AG04450 (cell line): ENCODE measurements around the gene ABLIM2. TPM values are rescaled to one million over a fixed set of nuclear protein-coding genes. Genes with fewer than 3 reads are reported as not detected.

Experiments
- CTCF ChIA-PET: fragments of 300-600, 350-600 bp; formaldehyde crosslinking; extraction: SDS; loops from one replicate; lab custom pipeline; 2022; ENCODE audit warnings: antibody characterized with exemption, inconsistent platforms; lab: Charles Lee
- POLR2A ChIA-PET: fragments of 350-600 bp; formaldehyde crosslinking; extraction: SDS; loops from one replicate; lab custom pipeline; 2021; ENCODE audit warnings: antibody characterized with exemption, inconsistent platforms; lab: Yijun Ruan, JAX
- DNase-seq: peaks from one replicate; pipeline ENCODE4 v3.0.0-alpha.2; 2011; ENCODE audit warnings: low read depth, low spot score
- H3K27ac ChIP-seq: one replicate; pipeline ENCODE4 v1.5.1; 2012; ENCODE audit warnings: low read depth, low read length, control low read depth
- H3K27me3 ChIP-seq: one replicate; pipeline ENCODE4 v1.6.0; 2012; ENCODE audit warnings: low read length; ENCODE audit not compliant: control insufficient read depth, insufficient read depth
- H3K4me3 ChIP-seq: 2 replicates; pipeline ENCODE4 v1.5.1; 2011; ENCODE audit warnings: mild to moderate bottlenecking, low read depth, low read length, control low read depth
- H3K9me3 ChIP-seq: 2 replicates; pipeline ENCODE4 v1.5.1; 2012; ENCODE audit warnings: low read length; ENCODE audit not compliant: control insufficient read depth, insufficient read depth
- polyA plus RNA-seq: library from polyadenylated mRNA; depleted of rRNA; stranded (reverse); fragments of >200 nt; gene quantifications from 2 replicates; pipeline ENCODE4 v1.2.3, GENCODE V29; 2011
- TF ChIP-seq, protein P1 (sequence below): IDR thresholded peaks from 2 replicates; pipeline ENCODE4 v1.5.1; 2011; ENCODE audit warnings: low read depth, low read length, control low read depth, inconsistent platforms

Gene ABLIM2
- polyA plus RNA-seq, 1 experiment, result not detected

DNA sequence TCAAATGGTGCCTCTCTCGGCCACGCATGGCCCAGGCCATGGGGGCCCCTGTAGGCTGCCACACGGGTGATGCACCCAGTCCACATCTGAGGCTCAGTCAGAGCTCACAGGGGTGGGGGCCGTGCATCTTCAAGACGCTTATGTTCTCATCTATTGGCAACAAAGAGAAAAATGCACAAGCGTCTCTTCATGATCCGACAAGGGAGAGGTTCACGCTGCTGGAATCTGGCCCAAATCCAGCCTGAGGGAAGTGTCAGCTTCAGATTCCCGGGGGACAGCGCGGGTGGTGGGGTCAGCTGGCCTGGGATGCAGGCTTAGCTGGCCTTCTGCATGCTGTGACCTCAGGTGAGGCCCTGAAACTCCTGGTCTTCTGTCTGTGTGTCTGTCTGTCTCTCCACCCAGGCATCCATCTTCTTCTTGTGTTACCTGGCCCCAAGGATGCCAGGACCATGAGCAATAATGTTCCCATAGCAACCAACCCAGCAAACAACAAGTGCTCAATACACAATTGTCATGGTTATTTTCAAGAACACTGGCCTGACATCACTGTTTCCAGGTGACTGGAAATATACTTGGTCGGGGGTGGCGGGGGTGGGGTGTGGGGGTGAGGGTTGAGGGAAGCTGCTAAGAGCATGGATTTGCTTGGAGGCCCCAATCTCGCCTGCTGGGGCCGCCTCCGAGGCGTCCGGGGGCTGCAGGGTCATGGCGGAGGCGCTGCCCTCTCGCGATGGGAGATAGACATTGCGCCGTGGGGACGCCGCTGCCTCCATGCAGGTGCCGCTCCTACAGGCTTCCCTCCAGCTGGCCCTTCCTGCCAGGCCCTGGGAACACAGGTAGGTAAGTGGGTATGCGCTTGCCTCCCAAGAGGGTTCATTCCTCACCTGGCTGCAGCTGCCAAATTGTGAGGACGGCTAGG lies 48.3 kb downstream of the ABLIM2 start:
- Histone ChIP-seq H3K27me3 (peaks cover 36% of the 10 kb centered on the region), H3K4me3 (no peak overlapping the region), H3K9me3 (peaks cover 12% of the 10 kb centered on the region), H3K27ac (no peak overlapping the region)
- no peak for DNase-seq
- ChIA-PET POLR2A (no interaction called here), CTCF (no interaction called here)
- TF ChIP-seq, protein P1, sequence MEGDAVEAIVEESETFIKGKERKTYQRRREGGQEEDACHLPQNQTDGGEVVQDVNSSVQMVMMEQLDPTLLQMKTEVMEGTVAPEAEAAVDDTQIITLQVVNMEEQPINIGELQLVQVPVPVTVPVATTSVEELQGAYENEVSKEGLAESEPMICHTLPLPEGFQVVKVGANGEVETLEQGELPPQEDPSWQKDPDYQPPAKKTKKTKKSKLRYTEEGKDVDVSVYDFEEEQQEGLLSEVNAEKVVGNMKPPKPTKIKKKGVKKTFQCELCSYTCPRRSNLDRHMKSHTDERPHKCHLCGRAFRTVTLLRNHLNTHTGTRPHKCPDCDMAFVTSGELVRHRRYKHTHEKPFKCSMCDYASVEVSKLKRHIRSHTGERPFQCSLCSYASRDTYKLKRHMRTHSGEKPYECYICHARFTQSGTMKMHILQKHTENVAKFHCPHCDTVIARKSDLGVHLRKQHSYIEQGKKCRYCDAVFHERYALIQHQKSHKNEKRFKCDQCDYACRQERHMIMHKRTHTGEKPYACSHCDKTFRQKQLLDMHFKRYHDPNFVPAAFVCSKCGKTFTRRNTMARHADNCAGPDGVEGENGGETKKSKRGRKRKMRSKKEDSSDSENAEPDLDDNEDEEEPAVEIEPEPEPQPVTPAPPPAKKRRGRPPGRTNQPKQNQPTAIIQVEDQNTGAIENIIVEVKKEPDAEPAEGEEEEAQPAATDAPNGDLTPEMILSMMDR, result peak; percentile 23; the same call in 1 of the 2 replicates

- TF ChIP-seq, protein P1, result no peak
- H3K27me3 ChIP-seq, result peaks cover 41% of the 10 kb centered on the region
- no peak for DNase-seq
- no peak overlapping the region for H3K4me3 ChIP-seq
- CTCF ChIA-PET, result no interaction called here
- peaks cover 12% of the 10 kb centered on the region for H3K9me3 ChIP-seq
- no peak overlapping the region for H3K27ac ChIP-seq
- POLR2A ChIA-PET, result no interaction called here
These were observed 49.1 kb downstream of the ABLIM2 start for GRCh38 chr4:8109406-8110065.

- H3K27ac ChIP-seq, result no peak overlapping the region
- peaks cover 44% of the 10 kb centered on the region for H3K27me3 ChIP-seq
- CTCF ChIA-PET, result no interaction called here
- no peak overlapping the region for H3K4me3 ChIP-seq
- peaks cover 12% of the 10 kb centered on the region for H3K9me3 ChIP-seq
- POLR2A ChIA-PET, result no interaction called here
- TF ChIP-seq, protein P1, result no peak
- no peak for DNase-seq
These were observed 49.6 kb downstream of the ABLIM2 start for GRCh38 chr4:8108991-8109390.

DNA sequence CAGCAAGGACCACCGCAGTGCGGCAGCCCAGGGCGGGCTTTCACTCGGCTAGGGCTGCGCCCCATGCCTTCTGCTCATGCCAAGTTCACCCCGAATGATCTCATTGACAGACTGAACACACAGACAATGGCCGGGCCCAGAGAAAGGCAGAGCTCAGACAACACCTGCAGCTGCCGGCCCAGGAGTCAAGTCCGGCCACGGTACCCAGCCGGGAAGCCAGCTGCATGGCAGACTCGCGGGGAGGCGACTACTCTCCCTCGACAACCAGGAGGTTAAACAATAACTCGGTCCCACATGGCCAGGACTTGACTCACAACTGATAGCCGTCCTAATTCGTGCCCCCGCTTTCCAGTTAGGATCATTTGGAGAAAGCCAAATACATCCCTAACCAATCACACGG lies 50.4 kb downstream of the ABLIM2 start:
- CTCF ChIA-PET, result no interaction called here
- H3K4me3 ChIP-seq, result no peak overlapping the region
- POLR2A ChIA-PET, result no interaction called here
- no peak overlapping the region for H3K27ac ChIP-seq
- peaks cover 12% of the 10 kb centered on the region for H3K9me3 ChIP-seq
- TF ChIP-seq, protein P1, result no peak
- H3K27me3 ChIP-seq, result peaks cover 50% of the 10 kb centered on the region
- no peak for DNase-seq

- DNase-seq, result no peak
- Histone ChIP-seq H3K9me3 (peaks cover 12% of the 10 kb centered on the region), H3K27me3 (peaks cover 51% of the 10 kb centered on the region), H3K27ac (no peak overlapping the region), H3K4me3 (no peak overlapping the region)
- CTCF ChIA-PET, result no interaction called here
- TF ChIP-seq, protein P1, result no peak
- POLR2A ChIA-PET, result no interaction called here
These were observed 51.4 kb downstream of the ABLIM2 start for GRCh38 chr4:8107146-8107657.
